WTC11 (cell line): ENCODE measurements around the gene PAAF1. TPM values are rescaled to one million over a fixed set of nuclear protein-coding genes. Genes with fewer than 3 reads are reported as not detected.

Experiments used
- ATAC-seq: fragments of 200-7000 bp; cut with Tn5 transposase; 2 replicates; pipeline ENCODE4 v1.10.0; 2021; ENCODE audit warnings: mild to moderate bottlenecking, moderate library complexity
- CTCF ChIA-PET: fragments of 300-600 bp; sonication (Branson Sonifier 250); formaldehyde crosslinking; loops from one replicate; lab custom pipeline; 2021; ENCODE audit warnings: antibody characterized with exemption; lab: Charles Lee
- POLR2A ChIA-PET: fragments of 350-600 bp; sonication (Branson Sonifier 250); formaldehyde crosslinking; loops from one replicate; lab custom pipeline; 2021; ENCODE audit warnings: antibody characterized with exemption; lab: Charles Lee
- DNase-seq: peaks from one replicate; pipeline ENCODE4 v3.0.0; 2021; ENCODE audit warnings: low spot score
- H3K27ac Mint-ChIP-seq: 2 replicates; pipeline ENCODE4 v1.8.0; 2021; ENCODE audit warnings: mixed read lengths
- H3K27me3 Mint-ChIP-seq: 2 replicates; pipeline ENCODE4 v1.8.0; 2021; ENCODE audit warnings: low read depth, mild to moderate bottlenecking, moderate library complexity, mixed read lengths
- H3K36me3 Mint-ChIP-seq: 2 replicates; pipeline ENCODE4 v1.8.0; 2021; ENCODE audit warnings: mixed read lengths
- H3K4me1 Mint-ChIP-seq: 2 replicates; pipeline ENCODE4 v1.8.0; 2022; ENCODE audit warnings: mixed read lengths
- H3K4me3 Mint-ChIP-seq: 2 replicates; pipeline ENCODE4 v1.8.0; 2021; ENCODE audit warnings: mild to moderate bottlenecking, moderate library complexity, mixed read lengths
- H3K9me3 Mint-ChIP-seq: 2 replicates; pipeline ENCODE4 v1.8.0; 2021; ENCODE audit warnings: mixed read lengths
- CBFB ChIP-seq: sonication (generic); formaldehyde crosslinking; IDR thresholded peaks from 2 replicates; pipeline ENCODE4 v1.8.1; 2022; ENCODE audit warnings: mild to moderate bottlenecking, low read depth, missing genetic modification reagents
- E2F4 ChIP-seq: sonication (generic); formaldehyde crosslinking; IDR thresholded peaks from 2 replicates; pipeline ENCODE4 v1.8.1; 2022; ENCODE audit warnings: low read depth, mild to moderate bottlenecking, moderate library complexity, missing genetic modification reagents, borderline replicate concordance
- ERG ChIP-seq: fragments of 250-450 bp; sonication (Bioruptor Pico); IDR thresholded peaks from 2 replicates; pipeline ENCODE4 v1.8.0; 2021; ENCODE audit warnings: mild to moderate bottlenecking
- GABPB1 ChIP-seq: sonication (generic); formaldehyde crosslinking; IDR thresholded peaks from 2 replicates; pipeline ENCODE4 v1.8.1; 2023; ENCODE audit warnings: mild to moderate bottlenecking, missing genetic modification reagents
- MLX ChIP-seq: sonication (generic); formaldehyde crosslinking; IDR thresholded peaks from 2 replicates; pipeline ENCODE4 v1.8.1; 2023; ENCODE audit warnings: mild to moderate bottlenecking, missing genetic modification reagents, moderate library complexity
- NFATC4 ChIP-seq: fragments of 250-450 bp; sonication (Bioruptor Pico); IDR thresholded peaks from 2 replicates; pipeline ENCODE4 v1.9.0; 2021; ENCODE audit warnings: mild to moderate bottlenecking
- NFE2L1 ChIP-seq: sonication (generic); formaldehyde crosslinking; IDR thresholded peaks from 2 replicates; pipeline ENCODE4 v1.8.1; 2023; ENCODE audit warnings: missing genetic modification reagents
- NR3C1 ChIP-seq: sonication (generic); formaldehyde crosslinking; conservative IDR thresholded peaks from 2 replicates; pipeline ENCODE4 v1.8.1; 2023; ENCODE audit warnings: low read depth, mild to moderate bottlenecking, missing genetic modification reagents
- RORB ChIP-seq: fragments of 250-450 bp; sonication (Bioruptor Pico); IDR thresholded peaks from 2 replicates; pipeline ENCODE4 v1.9.0; 2021; ENCODE audit warnings: mild to moderate bottlenecking
- ZNF532 ChIP-seq: fragments of 250-450 bp; sonication (Bioruptor Pico); IDR thresholded peaks from 2 replicates; pipeline ENCODE4 v1.9.0; 2021; ENCODE audit warnings: mild to moderate bottlenecking, borderline replicate concordance
- ZNF671 ChIP-seq: fragments of 250-450 bp; sonication (Bioruptor Pico); IDR thresholded peaks from 2 replicates; pipeline ENCODE4 v1.8.0; 2021; ENCODE audit warnings: mild to moderate bottlenecking
- total RNA-seq: library from RNA; stranded (reverse); gene quantifications from 3 replicates; pipeline ENCODE4 v1.2.3, GENCODE V29; 2021
- TF ChIP-seq, protein P1 (sequence below): sonication (generic); formaldehyde crosslinking; conservative IDR thresholded peaks from 2 replicates; pipeline ENCODE4 v1.8.1; 2023; ENCODE audit warnings: mild to moderate bottlenecking, low read depth, missing genetic modification reagents, moderate library complexity
- TF ChIP-seq, protein P2 (sequence below): sonication (generic); formaldehyde crosslinking; IDR thresholded peaks from 2 replicates; pipeline ENCODE4 v1.8.0; 2022; ENCODE audit warnings: mild to moderate bottlenecking, missing genetic modification reagents
- TF ChIP-seq, protein P3 (sequence below): fragments of 250-450 bp; sonication (Bioruptor Pico); IDR thresholded peaks from 2 replicates; pipeline ENCODE4 v1.9.0; 2021; ENCODE audit warnings: mild to moderate bottlenecking

Gene PAAF1
- total RNA-seq, 1 experiment from 2014 or later: 27.7 TPM

GRCh38 chr11:73921180-73921579 is 44.4 kb downstream of the PAAF1 start:
- peaks cover 25% of the 10 kb centered on the region for H3K36me3 Mint-ChIP-seq
- H3K4me3 Mint-ChIP-seq: no peak overlapping the region
- ChIA-PET CTCF (interaction anchor here (1.1 kb wide), 1 partner anchor 10 kb away, joined by 3 read pairs; no protein-coding TSS in a partner anchor), POLR2A (no interaction called here)
- no peaks in the 10 kb centered on the region for H3K9me3 Mint-ChIP-seq
- no peak for ATAC-seq
- no peaks in the 10 kb centered on the region for H3K27me3 Mint-ChIP-seq
- no peak for DNase-seq
- H3K27ac Mint-ChIP-seq: no peak overlapping the region; the same call in 1 of the 2 replicates
- no peaks in the 10 kb centered on the region for H3K4me1 Mint-ChIP-seq
- TF ChIP-seq ERG (no peak), ZNF671 (CRISPR knock-in tag) (no peak), ZNF532 (no peak), NFE2L1 (CRISPR knock-in tag) (no peak), NR3C1 (CRISPR knock-in tag) (no peak), MLX (CRISPR knock-in tag) (no peak), E2F4 (no peak), RORB (CRISPR knock-in tag) (no peak), CBFB (CRISPR knock-in tag) (no peak)
- TF ChIP-seq, protein P1, sequence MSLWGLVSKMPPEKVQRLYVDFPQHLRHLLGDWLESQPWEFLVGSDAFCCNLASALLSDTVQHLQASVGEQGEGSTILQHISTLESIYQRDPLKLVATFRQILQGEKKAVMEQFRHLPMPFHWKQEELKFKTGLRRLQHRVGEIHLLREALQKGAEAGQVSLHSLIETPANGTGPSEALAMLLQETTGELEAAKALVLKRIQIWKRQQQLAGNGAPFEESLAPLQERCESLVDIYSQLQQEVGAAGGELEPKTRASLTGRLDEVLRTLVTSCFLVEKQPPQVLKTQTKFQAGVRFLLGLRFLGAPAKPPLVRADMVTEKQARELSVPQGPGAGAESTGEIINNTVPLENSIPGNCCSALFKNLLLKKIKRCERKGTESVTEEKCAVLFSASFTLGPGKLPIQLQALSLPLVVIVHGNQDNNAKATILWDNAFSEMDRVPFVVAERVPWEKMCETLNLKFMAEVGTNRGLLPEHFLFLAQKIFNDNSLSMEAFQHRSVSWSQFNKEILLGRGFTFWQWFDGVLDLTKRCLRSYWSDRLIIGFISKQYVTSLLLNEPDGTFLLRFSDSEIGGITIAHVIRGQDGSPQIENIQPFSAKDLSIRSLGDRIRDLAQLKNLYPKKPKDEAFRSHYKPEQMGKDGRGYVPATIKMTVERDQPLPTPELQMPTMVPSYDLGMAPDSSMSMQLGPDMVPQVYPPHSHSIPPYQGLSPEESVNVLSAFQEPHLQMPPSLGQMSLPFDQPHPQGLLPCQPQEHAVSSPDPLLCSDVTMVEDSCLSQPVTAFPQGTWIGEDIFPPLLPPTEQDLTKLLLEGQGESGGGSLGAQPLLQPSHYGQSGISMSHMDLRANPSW (CRISPR knock-in tag): no peak
- TF ChIP-seq, protein P2, sequence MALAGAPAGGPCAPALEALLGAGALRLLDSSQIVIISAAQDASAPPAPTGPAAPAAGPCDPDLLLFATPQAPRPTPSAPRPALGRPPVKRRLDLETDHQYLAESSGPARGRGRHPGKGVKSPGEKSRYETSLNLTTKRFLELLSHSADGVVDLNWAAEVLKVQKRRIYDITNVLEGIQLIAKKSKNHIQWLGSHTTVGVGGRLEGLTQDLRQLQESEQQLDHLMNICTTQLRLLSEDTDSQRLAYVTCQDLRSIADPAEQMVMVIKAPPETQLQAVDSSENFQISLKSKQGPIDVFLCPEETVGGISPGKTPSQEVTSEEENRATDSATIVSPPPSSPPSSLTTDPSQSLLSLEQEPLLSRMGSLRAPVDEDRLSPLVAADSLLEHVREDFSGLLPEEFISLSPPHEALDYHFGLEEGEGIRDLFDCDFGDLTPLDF (CRISPR knock-in tag): no peak

- CTCF ChIA-PET: interaction anchor here (0.5 kb wide), 1 partner anchor 188 kb away, joined by 3 read pairs; no protein-coding TSS in a partner anchor
Measured at GRCh38 chr11:73929388-73929787, 52.6 kb downstream of the PAAF1 start.

More at GRCh38 chr11:73929388-73929787, 52.6 kb downstream of the PAAF1 start:
- DNase-seq (no peak), ATAC-seq (no peak)
- H3K4me1 Mint-ChIP-seq: 0 out of 2 replicates have a peak, but pooled peaks cover 2% of the 10 kb centered on the region
- POLR2A ChIA-PET: no interaction called here
- H3K27ac Mint-ChIP-seq: no peak overlapping the region; the same call in 1 of the 2 replicates
- peaks cover 38% of the 10 kb centered on the region for H3K36me3 Mint-ChIP-seq
- H3K27me3 Mint-ChIP-seq: no peaks in the 10 kb centered on the region
- H3K4me3 Mint-ChIP-seq: no peak overlapping the region
- TF ChIP-seq, protein P3, sequence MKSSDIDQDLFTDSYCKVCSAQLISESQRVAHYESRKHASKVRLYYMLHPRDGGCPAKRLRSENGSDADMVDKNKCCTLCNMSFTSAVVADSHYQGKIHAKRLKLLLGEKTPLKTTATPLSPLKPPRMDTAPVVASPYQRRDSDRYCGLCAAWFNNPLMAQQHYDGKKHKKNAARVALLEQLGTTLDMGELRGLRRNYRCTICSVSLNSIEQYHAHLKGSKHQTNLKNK (CRISPR knock-in tag): no peak
- TF ChIP-seq MLX (CRISPR knock-in tag) (no peak), GABPB1 (CRISPR knock-in tag) (no peak), NFATC4 (CRISPR knock-in tag) (no peak)
- H3K9me3 Mint-ChIP-seq: no peaks in the 10 kb centered on the region
